T-helper 1 cell treated with Interleukin-12 subunit alpha and Interleukin-12 subunit beta and Interleukin-4 antibody, amounts not matched to agents 30 μg/mL and 1 μg/mL, for 36 hours (primary cell): ENCODE measurements around the gene UQCC2.

Experiments
- H3K27ac Mint-ChIP-seq: one replicate; pipeline ENCODE4 v1.8.0; 2021; ENCODE audit warnings: mild to moderate bottlenecking, mixed read lengths
- H3K27me3 Mint-ChIP-seq: one replicate; pipeline ENCODE4 v1.8.0; 2021; ENCODE audit warnings: low read depth, mixed read lengths
- H3K36me3 Mint-ChIP-seq: one replicate; pipeline ENCODE4 v1.8.0; 2021; ENCODE audit warnings: low read depth, mixed read lengths
- H3K4me1 Mint-ChIP-seq: one replicate; pipeline ENCODE4 v1.8.0; 2021; ENCODE audit warnings: low read depth, mixed read lengths
- H3K4me3 Mint-ChIP-seq: one replicate; pipeline ENCODE4 v1.8.0; 2021; ENCODE audit warnings: mild to moderate bottlenecking, moderate library complexity, mixed read lengths
- H3K9me3 Mint-ChIP-seq: one replicate; pipeline ENCODE4 v1.8.0; 2021; ENCODE audit warnings: mixed read lengths

UQCC2 gene

DNA sequence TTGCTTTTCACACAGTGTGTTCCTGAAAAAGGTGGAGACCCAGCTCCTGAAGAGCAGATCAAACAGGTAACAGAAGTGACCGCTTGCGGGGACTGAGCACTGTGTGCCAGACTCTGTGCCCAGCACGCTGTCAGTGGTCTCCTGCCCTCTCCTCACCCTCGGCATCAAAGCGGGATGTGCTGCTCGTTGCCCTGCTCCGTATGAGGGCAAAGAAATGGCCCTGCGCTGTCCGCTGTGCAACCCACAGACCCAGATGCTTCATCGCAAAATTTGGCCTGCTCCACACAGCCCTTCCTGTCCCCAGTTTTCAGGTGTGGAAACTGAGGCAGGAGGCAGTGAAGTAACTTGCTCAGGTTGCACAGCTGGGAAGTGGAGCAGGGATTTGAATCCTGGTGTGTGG lies 13.7 kb downstream of the UQCC2 start:
- Mint-ChIP-seq H3K36me3 (peaks cover 29% of the 10 kb centered on the region), H3K4me3 (no peak overlapping the region), H3K27me3 (no peaks in the 10 kb centered on the region), H3K27ac (peak overlapping the region; percentile 97), H3K4me1 (peaks cover 57% of the 10 kb centered on the region), H3K9me3 (no peaks in the 10 kb centered on the region)

DNA sequence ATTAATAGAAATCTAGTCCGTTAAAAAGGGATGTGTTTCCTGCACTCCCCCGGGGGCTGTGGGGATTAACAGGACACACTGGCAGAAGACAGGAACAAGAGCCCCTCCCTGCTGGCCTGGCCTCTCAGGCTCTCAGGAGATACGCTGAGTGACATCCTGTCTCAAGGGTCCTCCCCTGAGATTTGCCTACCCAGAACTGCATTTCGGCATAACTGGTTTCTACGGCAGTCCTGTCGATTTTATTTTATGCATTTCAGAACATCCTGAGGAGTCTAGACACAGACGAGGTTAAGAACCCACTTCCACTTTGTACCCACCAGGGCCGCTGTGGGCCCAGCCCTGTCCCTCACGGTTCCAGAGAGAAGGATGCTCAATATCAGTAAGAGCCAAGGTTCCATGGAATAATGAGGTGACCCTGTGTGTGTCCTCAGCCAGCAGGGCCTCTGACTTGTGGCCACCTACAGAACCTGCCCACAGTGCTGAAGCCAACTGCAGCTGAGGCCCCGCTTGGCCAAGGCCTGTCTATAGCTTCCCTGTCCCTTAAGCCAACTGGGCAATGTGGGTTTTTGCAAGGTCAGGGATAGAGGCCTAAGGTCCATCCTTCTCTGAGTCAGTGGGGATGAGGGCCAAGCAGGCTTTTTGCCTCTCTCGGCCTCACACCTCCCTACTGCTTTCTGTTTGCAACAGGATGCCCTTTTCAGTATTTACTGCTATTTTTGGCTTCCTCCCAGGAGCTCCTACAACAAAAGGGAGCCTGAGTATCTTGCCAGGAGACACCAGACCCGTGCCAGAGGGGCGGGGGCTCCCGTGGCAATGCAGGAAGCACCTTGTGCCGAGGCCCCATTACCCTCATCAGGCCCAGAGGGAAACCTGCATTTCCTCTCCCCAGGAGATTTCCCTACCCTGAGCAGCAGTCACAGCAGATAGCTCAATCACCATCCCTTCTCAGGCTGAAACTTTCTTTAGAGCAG lies 14.7 kb downstream of the UQCC2 start:
- peaks cover 36% of the 10 kb centered on the region for H3K36me3 Mint-ChIP-seq
- H3K9me3 Mint-ChIP-seq: no peaks in the 10 kb centered on the region
- H3K4me3 Mint-ChIP-seq: peak overlapping the region; percentile 62
- peak overlapping the region; percentile 97 for H3K27ac Mint-ChIP-seq
- peaks cover 63% of the 10 kb centered on the region for H3K4me1 Mint-ChIP-seq
- no peaks in the 10 kb centered on the region for H3K27me3 Mint-ChIP-seq

DNA sequence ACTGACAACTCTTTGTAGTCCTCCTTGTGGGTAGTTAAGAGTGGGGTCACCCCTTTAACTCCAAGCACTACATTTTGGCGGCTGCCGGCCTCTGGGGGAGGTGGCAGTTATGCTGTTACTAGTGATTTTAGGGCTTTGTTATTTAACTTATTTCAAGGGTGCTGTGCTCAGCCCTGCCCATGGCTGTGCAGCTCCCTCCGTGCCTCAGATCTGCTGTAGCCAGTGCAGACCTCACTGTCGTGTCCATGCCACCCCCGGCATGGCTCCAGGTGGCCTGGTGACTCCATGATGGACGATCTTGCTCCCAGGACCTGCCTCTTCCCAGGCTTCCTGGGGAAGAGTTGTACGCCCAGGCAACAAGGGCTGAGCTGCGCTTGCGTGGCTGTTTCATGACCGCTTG lies 15.4 kb downstream of the UQCC2 start:
- no peaks in the 10 kb centered on the region for H3K9me3 Mint-ChIP-seq
- H3K36me3 Mint-ChIP-seq: peaks cover 42% of the 10 kb centered on the region
- peak overlapping the region; percentile 62 for H3K4me3 Mint-ChIP-seq

DNA sequence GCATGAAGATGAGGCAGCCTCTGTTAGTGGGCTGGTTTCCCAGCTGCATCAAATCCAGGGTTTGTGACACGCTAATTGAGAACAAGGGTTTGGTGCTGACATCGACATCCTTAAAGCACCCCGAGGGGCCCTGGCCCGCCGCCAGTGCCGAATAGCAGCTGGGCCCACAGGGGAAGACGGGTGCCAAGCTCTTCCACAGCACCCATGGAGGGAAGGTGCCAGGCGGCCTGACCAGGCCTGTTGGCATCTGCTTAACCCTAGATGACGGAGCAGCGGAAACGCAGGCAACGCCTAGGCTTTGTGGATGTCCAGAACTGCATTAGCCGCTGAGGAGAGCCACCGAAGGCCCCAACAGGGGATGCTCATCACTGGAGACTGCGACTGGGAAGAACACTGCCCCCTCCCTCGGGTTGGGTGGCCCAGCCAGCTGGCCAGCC lies 16.0 kb downstream of the UQCC2 start:
- H3K36me3 Mint-ChIP-seq: peaks cover 45% of the 10 kb centered on the region

More for the DNA sequence above, 15.4 kb downstream of the UQCC2 start:
- Mint-ChIP-seq H3K27ac (peak overlapping the region; percentile 97), H3K4me1 (peaks cover 64% of the 10 kb centered on the region), H3K27me3 (no peaks in the 10 kb centered on the region)

DNA sequence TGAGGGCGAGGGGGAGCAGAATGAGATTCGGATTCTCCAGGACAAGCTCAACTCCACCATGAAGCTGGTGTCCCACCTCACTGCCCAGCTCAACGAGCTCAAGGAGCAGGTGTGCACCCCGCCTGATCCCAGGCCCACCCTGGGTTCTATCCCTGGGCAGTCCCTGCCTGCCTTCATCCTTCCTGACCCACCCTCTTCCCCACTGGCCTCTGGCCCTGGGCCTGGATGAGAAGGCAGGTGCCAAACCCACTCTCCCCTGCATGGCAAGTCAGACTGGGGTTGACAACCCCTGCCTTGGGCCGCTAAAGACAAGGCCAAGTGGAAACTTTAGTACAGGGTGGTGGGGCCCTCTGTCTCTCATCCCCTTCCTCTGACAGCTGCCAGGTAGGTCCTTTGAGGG lies 16.5 kb downstream of the UQCC2 start:
- Mint-ChIP-seq H3K9me3 (no peaks in the 10 kb centered on the region), H3K27ac (peak overlapping the region; percentile 87), H3K27me3 (no peaks in the 10 kb centered on the region), H3K4me3 (no peak overlapping the region), H3K36me3 (peaks cover 40% of the 10 kb centered on the region), H3K4me1 (peaks cover 57% of the 10 kb centered on the region)

More for the DNA sequence above, 16.0 kb downstream of the UQCC2 start:
- no peak overlapping the region for H3K4me3 Mint-ChIP-seq
- H3K27me3 Mint-ChIP-seq: no peaks in the 10 kb centered on the region
- H3K9me3 Mint-ChIP-seq: no peaks in the 10 kb centered on the region
- peaks cover 62% of the 10 kb centered on the region for H3K4me1 Mint-ChIP-seq
- peak overlapping the region; percentile 87 for H3K27ac Mint-ChIP-seq

DNA sequence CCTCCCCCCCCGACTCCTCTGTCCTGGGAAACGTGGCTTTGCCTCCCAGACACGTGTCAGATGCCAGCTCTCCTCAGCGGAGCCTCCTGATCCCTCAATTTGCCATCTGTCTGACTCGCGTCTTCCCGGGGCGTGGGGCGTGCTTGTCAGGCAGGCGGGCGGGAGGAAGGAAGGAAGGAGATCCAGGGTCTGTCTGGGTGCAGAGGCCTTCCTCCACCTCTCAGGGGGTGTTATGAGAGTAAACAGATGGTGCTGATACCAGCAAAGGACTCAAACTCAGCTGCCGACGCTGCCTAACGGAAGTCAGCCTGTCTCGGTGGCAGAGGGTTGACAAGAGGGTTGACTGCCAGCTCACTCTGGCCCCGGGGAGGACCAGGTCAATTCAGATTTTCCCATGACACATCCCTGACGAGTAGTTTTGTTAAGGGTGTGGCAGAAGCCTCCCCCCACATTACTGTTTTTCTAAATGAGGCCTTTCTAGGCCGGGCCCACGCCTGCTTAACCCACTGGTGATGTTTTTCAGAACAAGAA lies 17.0 kb downstream of the UQCC2 start:
- peaks cover 42% of the 10 kb centered on the region for H3K36me3 Mint-ChIP-seq
- H3K4me1 Mint-ChIP-seq: peaks cover 56% of the 10 kb centered on the region
- H3K27ac Mint-ChIP-seq: peak overlapping the region; percentile 87
- H3K4me3 Mint-ChIP-seq: peak overlapping the region; percentile 48
- H3K27me3 Mint-ChIP-seq: no peaks in the 10 kb centered on the region
- no peaks in the 10 kb centered on the region for H3K9me3 Mint-ChIP-seq

DNA sequence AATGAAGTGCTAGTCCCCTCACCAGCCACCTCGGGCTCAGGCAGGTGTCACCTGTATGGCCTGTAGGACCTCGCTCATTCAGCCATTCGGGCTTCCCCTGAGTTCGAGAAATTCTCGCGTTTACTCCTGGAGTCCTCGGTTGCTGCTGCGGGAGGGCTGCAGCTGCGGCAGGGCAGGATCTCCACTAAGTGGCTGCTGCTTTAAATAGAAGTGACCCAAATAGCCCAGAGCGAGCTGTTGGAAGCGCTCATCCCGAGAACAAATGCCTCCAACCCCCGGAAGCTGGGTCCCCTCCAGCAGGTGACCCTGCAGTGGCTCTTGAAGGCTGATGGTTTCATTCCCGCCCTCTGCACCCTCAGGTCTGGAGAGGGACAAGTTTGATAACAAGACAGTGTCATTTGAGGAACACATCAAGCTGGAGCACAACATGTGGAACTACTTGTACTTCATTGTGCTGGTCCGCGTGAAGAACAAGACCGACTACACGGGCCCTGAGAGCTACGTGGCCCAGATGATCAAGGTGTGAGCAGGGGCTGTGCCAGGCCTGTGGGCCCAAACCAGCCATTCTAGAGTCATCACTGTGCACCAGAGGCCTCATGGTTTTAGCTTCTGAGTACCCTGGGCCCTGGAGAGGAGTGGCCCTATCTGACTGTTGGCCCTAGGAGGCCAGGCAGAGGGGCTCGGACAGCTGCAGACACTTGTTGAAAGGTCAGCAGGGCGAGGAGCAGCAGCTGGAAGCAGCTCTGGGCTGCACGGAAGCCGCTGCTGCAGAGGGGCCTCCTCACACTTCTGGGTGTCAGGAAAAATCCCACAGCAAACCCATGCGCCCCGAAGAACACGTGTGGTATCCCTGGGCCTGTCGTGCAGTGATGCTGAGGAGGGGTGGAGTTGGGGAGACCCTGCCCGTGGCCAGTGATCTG lies 18.1 kb downstream of the UQCC2 start:
- no peaks in the 10 kb centered on the region for H3K9me3 Mint-ChIP-seq
- peaks cover 42% of the 10 kb centered on the region for H3K36me3 Mint-ChIP-seq
- H3K27me3 Mint-ChIP-seq: no peaks in the 10 kb centered on the region
- H3K4me1 Mint-ChIP-seq: peaks cover 50% of the 10 kb centered on the region
- H3K4me3 Mint-ChIP-seq: peak overlapping the region; percentile 72
- peak overlapping the region; percentile 97 for H3K27ac Mint-ChIP-seq

DNA sequence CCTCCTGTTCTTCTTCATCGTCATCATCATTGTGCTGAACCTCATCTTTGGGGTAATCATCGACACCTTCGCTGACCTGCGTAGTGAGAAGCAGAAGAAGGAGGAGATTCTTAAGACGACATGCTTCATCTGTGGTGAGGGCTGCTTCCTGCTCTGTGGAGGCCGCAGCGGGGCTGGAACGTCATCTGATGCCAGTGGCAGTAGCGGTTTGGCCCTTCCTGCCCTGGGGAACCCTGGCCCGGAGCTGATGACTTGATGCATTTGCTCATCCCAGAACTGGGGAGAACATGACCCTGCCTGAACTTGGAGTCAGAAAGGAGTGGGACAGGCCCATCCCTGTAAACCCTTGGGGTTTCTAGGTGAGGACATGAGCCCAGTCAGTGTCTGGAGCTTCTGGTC lies 18.7 kb downstream of the UQCC2 start:
- Mint-ChIP-seq H3K36me3 (peaks cover 40% of the 10 kb centered on the region), H3K9me3 (no peaks in the 10 kb centered on the region), H3K27me3 (no peaks in the 10 kb centered on the region), H3K27ac (peak overlapping the region; percentile 97), H3K4me3 (peak overlapping the region; percentile 72), H3K4me1 (peaks cover 50% of the 10 kb centered on the region)

DNA sequence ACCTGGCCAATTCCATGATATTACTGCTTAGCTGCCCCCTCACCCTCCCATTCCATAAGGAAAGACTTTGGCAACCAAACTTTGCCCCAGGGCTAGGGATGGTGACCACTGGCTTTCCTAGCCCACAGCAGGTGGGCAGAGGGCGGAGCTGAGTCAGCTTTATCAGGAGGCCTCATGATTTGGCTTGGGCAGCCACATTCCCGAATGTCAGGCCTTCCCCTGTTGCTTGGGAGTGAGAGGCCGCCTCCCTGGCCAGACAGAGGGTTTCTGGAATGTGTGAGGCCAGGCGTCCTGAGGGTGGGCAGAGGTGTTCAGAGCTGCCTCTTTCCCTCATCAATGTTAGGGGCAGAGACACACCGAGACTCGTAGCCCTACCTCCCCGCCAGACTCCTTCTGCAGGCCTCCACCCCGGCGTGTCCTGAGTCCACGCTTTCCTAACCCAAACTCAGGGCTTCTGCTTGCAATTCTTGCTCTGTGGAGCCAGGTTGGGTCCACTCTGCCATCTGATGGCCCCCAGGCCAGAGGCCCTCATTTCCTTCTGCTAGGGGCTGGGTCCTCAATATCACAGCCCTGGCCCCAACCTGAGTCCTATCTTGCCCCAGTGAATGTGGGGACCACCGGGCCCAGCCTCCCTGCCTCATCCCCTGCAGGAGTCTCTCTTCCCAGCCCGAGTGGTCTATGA lies 19.3 kb downstream of the UQCC2 start:
- Mint-ChIP-seq H3K27ac (peak overlapping the region; percentile 97), H3K9me3 (no peaks in the 10 kb centered on the region), H3K4me1 (peaks cover 46% of the 10 kb centered on the region), H3K4me3 (peak overlapping the region; percentile 72), H3K27me3 (no peaks in the 10 kb centered on the region), H3K36me3 (peaks cover 36% of the 10 kb centered on the region)

DNA sequence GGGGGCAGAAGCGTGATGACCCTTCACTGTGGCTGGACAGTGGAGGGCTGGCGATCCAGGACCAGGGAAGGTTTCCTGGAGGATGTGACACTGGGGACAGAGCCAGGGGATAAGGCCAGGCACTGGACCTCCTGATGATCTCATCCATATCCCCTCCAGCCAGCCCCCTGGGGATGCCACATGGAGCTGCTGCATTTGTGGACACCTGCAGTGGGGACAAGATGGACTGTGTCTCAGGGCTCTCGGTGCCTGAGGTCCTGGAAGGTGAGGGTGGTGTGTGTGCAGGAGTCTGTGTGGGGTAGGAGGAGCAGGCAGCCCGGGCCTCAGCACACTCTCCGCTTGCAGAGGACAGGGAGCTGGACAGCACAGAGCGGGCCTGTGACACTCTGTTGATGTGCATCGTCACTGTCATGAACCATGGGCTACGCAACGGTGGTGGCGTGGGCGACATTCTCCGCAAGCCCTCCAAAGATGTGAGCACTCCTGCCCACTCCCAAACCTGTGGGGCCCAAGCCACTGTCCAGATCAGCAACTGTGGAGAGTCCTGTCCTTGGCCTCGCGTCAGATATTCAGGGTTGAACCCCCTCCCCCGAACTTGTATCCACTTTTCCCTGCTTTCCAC lies 19.9 kb downstream of the UQCC2 start:
- H3K4me1 Mint-ChIP-seq: peaks cover 39% of the 10 kb centered on the region
- H3K9me3 Mint-ChIP-seq: no peaks in the 10 kb centered on the region
- peaks cover 34% of the 10 kb centered on the region for H3K36me3 Mint-ChIP-seq
- H3K4me3 Mint-ChIP-seq: no peak overlapping the region
- H3K27ac Mint-ChIP-seq: peak overlapping the region; percentile 59
- H3K27me3 Mint-ChIP-seq: no peaks in the 10 kb centered on the region

DNA sequence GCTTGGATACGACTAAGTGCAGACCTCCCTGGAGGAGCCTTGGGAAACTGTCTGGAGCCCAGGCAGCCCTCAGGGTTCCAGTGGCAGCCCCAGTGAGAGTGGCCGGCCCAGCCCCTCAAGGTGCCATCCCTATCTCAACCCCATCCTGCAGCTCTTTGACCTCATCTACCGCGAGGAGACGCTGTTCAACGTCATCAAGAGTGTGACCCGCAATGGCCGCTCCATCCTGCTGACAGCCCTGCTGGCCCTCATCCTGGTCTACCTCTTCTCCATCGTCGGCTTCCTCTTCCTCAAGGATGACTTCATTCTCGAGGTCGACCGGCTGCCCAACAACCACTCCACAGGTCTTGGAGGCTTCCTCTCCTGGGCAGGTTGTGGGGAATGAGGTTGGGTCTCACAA lies 20.7 kb downstream of the UQCC2 start:
- H3K9me3 Mint-ChIP-seq: no peaks in the 10 kb centered on the region
- no peaks in the 10 kb centered on the region for H3K27me3 Mint-ChIP-seq
- peaks cover 37% of the 10 kb centered on the region for H3K36me3 Mint-ChIP-seq
- H3K4me3 Mint-ChIP-seq: no peak overlapping the region
- H3K4me1 Mint-ChIP-seq: peaks cover 31% of the 10 kb centered on the region
- no peak overlapping the region for H3K27ac Mint-ChIP-seq

DNA sequence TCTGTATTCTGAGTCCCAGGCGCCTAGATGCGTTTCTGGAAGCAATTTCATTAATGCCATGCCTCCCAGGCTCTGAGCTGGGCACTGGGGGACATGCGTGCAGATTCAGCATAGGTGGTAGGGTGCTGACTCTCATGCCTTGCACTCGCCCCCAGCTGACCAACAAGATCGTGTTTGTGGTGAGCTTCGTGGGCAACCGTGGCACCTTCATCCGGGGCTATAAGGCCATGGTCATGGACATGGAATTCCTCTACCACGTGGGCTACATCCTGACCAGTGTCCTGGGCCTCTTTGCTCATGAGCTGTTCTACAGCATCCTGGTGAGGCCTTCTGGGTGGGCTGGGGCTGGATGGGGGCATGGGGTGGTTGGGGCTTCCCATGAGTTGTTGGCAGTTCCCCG lies 21.6 kb downstream of the UQCC2 start:
- H3K27ac Mint-ChIP-seq: no peak overlapping the region

DNA sequence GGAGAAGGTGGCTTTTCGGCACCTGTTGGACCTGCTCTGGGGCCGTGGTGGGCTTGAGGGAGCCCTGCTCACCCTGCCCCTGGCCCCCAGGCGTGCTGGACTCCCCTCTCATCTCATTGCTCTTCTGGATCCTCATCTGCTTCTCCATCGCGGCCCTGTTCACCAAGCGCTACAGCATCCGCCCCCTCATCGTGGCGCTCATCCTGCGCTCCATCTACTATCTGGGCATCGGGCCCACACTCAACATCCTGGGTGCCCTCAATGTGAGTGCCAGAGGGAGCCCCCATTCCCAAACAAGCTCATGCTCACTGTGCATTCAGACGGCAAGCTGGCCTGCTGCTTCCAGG lies 22.4 kb downstream of the UQCC2 start:
- Mint-ChIP-seq H3K9me3 (no peaks in the 10 kb centered on the region), H3K4me1 (peaks cover 19% of the 10 kb centered on the region), H3K4me3 (no peak overlapping the region), H3K36me3 (peaks cover 42% of the 10 kb centered on the region), H3K27ac (no peak overlapping the region), H3K27me3 (no peaks in the 10 kb centered on the region)

More for the DNA sequence above, 21.6 kb downstream of the UQCC2 start:
- H3K4me3 Mint-ChIP-seq: no peak overlapping the region
- H3K9me3 Mint-ChIP-seq: no peaks in the 10 kb centered on the region
- peaks cover 24% of the 10 kb centered on the region for H3K4me1 Mint-ChIP-seq
- no peaks in the 10 kb centered on the region for H3K27me3 Mint-ChIP-seq
- H3K36me3 Mint-ChIP-seq: peaks cover 41% of the 10 kb centered on the region
